Osteocyte (in vitro differentiated cells): ENCODE results near the gene CRYGS. TPM values are rescaled to one million over a fixed set of nuclear protein-coding genes. Genes with fewer than 3 reads are reported as not detected.
"Not testable (repeated sequence)": the region's sequence is repeated elsewhere in the genome, so short reads cannot be mapped to it uniquely, and the experiment has no call there.

Source experiments
- DNase-seq: peaks from one replicate; pipeline ENCODE4 v3.0.0; 2021; ENCODE audit warnings: mixed read lengths; ENCODE audit not compliant: unreplicated experiment; ENCODE audit errors: extremely low spot score
- H3K27ac Mint-ChIP-seq: one replicate; pipeline ENCODE4 v1.8.0; 2021; ENCODE audit warnings: mild to moderate bottlenecking, mixed read lengths; ENCODE audit not compliant: unreplicated experiment
- H3K27me3 Mint-ChIP-seq: one replicate; pipeline ENCODE4 v1.8.0; 2021; ENCODE audit warnings: mixed read lengths; ENCODE audit not compliant: unreplicated experiment
- H3K36me3 Mint-ChIP-seq: one replicate; pipeline ENCODE4 v1.8.0; 2021; ENCODE audit warnings: mixed read lengths; ENCODE audit not compliant: unreplicated experiment
- H3K4me1 Mint-ChIP-seq: one replicate; pipeline ENCODE4 v1.8.0; 2021; ENCODE audit warnings: mixed read lengths; ENCODE audit not compliant: unreplicated experiment
- H3K4me3 Mint-ChIP-seq: one replicate; pipeline ENCODE4 v1.8.0; 2021; ENCODE audit warnings: mild to moderate bottlenecking, moderate library complexity, mixed read lengths; ENCODE audit not compliant: unreplicated experiment
- H3K9me3 Mint-ChIP-seq: one replicate; pipeline ENCODE4 v1.8.0; 2021; ENCODE audit warnings: mixed read lengths; ENCODE audit not compliant: unreplicated experiment
- CTCF ChIP-seq: fragments of 200-600 bp; sonication (generic); IDR thresholded peaks from 2 replicates; pipeline ENCODE4 v1.5.0; 2021; ENCODE audit warnings: antibody characterized with exemption, mild to moderate bottlenecking, moderate library complexity
- total RNA-seq: library from RNA; stranded (reverse); gene quantifications from 2 replicates; pipeline ENCODE4 v1.2.1, GENCODE V29; 2021

Gene CRYGS
- total RNA-seq, 1 donor from 2014 or later = 3.9 TPM

- Mint-ChIP-seq H3K4me1 (peaks cover 3% of the 10 kb centered on the region), H3K4me3 (no peak overlapping the region), H3K27ac (no peak overlapping the region), H3K36me3 (peaks cover 2% of the 10 kb centered on the region), H3K27me3 (no peaks in the 10 kb centered on the region), H3K9me3 (no peaks in the 10 kb centered on the region)
- DNase-seq = no peak
- no peak for TF ChIP-seq CTCF
Observed at GRCh38 chr3:186538779-186539178, 5.4 kb downstream of the CRYGS start.

- TF ChIP-seq CTCF = no peak
- Mint-ChIP-seq H3K4me3 (no peak overlapping the region), H3K36me3 (peaks cover 2% of the 10 kb centered on the region), H3K27me3 (no peaks in the 10 kb centered on the region), H3K4me1 (peaks cover 3% of the 10 kb centered on the region), H3K9me3 (no peaks in the 10 kb centered on the region), H3K27ac (no peak overlapping the region)
- no peak for DNase-seq
Observed at GRCh38 chr3:186536883-186537844, 7.0 kb downstream of the CRYGS start.

DNA sequence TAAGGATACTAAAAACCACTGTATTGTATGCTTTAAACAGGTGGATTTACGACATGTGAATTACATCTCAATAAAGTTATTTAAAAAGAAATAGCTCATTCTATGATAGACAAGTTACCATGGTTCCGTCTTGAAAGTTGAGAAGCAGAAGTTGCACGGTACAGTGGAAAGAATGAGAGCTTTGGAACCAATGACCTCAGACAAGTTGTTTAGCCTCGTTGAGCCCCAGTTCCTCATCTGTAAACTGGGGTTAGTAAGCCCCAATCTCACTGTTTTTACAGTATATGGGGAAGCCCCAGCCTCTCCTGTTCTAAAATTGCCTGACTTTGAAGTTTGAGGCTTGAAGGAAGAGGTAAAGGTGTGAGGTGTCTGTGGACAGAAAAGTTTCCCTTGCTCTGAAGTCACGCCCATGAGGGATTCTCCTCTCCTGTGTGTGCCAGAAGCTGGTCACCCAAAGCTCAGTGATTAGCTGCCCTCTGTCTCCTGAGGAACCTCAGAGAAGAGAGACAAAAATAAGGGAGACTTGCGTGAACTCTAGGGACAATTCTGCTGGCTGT is 10.0 kb downstream of the CRYGS start:
- Mint-ChIP-seq H3K9me3 (peaks cover 3% of the 10 kb centered on the region), H3K4me1 (no peaks in the 10 kb centered on the region), H3K27ac (no peak overlapping the region), H3K36me3 (peaks cover 2% of the 10 kb centered on the region), H3K27me3 (no peaks in the 10 kb centered on the region), H3K4me3 (no peak overlapping the region)
- no peak for DNase-seq
- no peak for TF ChIP-seq CTCF

- TF ChIP-seq CTCF = no peak
- Mint-ChIP-seq H3K4me3 (no peak overlapping the region), H3K4me1 (no peaks in the 10 kb centered on the region), H3K27me3 (peaks cover 3% of the 10 kb centered on the region), H3K27ac (no peak overlapping the region), H3K9me3 (peaks cover 3% of the 10 kb centered on the region), H3K36me3 (no peaks in the 10 kb centered on the region)
- DNase-seq = no peak
Observed at GRCh38 chr3:186532598-186533072, 11.5 kb downstream of the CRYGS start.

GRCh38 chr3:186531694-186532093 is 12.5 kb downstream of the CRYGS start:
- not testable (repeated sequence) for H3K27ac Mint-ChIP-seq, H3K27me3 Mint-ChIP-seq, DNase-seq, H3K9me3 Mint-ChIP-seq, H3K4me3 Mint-ChIP-seq, H3K36me3 Mint-ChIP-seq, H3K4me1 Mint-ChIP-seq
